ENCODE results near the gene PCDHB13.
"Not testable (repeated sequence)": the region's sequence is repeated elsewhere in the genome, so short reads cannot be mapped to it uniquely, and the experiment has no call there.

The PCDHB13 gene

GRCh38 chr5:141213656-141214339 lies at the start of gene PCDHB13:
Gene PCDHB13, plus strand, starts transcription at chr5:141213919. Its CDS starts 205 bp downstream, at chr5:141214124.
- not testable (repeated sequence) for DNase-seq (ENCODE audit: low spot score)

GRCh38 chr5:141172381-141173204 lies 41.1 kb upstream of the PCDHB13 start, which contains the start of gene PCDHB7:
Gene PCDHB7, plus strand, starts transcription at chr5:141172644. Its CDS starts 192 bp downstream, at chr5:141172836.
- no peak for DNase-seq (ENCODE audit: low spot score)

DNA sequence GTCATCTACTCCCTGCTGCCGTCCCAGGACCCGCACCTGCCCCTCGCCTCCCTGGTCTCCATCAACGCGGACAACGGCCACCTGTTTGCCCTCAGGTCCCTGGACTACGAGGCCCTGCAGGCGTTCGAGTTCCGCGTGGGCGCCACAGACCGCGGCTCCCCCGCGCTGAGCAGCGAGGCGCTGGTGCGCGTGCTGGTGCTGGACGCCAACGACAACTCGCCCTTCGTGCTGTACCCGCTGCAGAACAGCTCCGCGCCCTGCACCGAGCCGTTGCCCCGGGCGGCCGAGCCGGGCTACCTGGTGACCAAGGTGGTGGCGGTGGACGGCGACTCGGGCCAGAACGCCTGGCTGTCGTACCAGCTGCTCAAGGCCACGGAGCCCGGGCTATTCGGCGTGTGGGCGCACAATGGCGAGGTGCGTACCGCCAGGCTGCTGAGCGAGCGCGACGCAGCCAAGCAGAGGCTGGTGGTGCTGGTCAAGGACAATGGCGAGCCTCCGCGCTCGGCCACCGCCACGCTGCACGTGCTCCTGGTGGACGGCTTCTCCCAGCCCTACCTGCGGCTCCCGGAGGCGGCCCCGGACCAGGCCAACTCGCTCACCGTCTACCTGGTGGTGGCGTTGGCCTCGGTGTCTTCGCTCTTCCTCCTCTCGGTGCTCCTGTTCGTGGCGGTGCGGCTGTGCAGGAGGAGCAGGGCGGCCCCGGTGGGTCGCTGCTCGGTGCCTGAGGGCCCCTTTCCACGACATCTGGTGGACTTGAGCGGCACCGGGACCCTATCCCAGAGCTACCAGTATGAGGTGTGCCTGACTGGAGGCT lies 39.2 kb upstream of the PCDHB13 start:
- DNase-seq (ENCODE audit: low spot score) = not testable (repeated sequence)

DNA sequence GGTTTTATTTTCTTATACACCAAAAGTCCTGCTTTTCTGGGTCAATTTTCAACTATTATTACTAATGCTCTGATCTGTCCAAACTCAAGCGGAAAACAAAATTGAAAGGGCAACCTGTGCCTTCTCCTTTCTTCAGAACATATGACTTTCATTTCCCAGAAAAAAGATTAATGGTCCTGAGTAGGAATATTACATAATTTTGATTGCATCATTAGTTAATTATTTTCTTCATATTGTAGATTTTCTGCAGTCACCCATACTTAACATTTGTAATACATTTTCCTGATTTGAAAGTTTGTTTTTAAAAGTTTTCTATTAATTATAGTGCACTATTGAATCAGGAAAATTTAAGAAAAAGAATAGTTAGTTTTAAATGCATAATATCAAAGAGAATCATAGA lies 37.8 kb upstream of the PCDHB13 start:
- DNase-seq (ENCODE audit: low spot score) = no peak

DNA sequence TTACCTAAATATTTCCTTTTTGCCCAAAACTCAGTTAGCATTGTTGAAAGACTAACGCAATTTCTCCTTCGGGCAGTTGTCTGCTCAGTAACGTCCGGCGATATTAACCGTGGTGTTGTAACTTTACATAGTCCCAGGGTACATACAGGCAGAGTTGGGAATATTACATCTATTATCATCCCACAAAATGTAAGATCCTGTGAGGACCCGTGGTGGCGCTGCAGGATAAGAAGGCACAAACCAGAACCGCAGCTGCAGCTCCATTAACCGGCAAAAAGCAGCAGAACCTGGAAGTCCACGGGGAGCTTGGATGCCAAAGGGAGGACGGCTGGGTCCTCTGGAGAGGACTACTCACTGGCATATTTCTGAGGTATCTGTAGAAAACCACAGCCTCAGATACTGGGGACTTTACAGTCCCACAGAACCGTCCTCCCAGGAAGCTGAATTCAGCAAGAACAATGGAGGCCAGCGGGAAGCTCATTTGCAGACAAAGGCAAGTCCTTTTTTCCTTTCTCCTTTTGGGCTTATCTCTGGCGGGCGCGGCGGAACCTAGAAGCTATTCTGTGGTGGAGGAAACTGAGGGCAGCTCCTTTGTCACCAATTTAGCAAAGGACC lies 36.0 kb upstream of the PCDHB13 start, which contains the start of gene PCDHB8:
PCDHB8 (plus strand) TSS at position 214 of the 615 bp plus-strand sequence; CDS start at position 459, 245 bp downstream.
- not testable (repeated sequence) for DNase-seq (ENCODE audit: low spot score)

- DNase-seq (ENCODE audit: low spot score) = not testable (repeated sequence)
These were observed 34.3 kb upstream of the PCDHB13 start for GRCh38 chr5:141179371-141179770.

GRCh38 chr5:141179876-141180275 lies 33.8 kb upstream of the PCDHB13 start:
- not testable (repeated sequence) for DNase-seq (ENCODE audit: low spot score)

DNA sequence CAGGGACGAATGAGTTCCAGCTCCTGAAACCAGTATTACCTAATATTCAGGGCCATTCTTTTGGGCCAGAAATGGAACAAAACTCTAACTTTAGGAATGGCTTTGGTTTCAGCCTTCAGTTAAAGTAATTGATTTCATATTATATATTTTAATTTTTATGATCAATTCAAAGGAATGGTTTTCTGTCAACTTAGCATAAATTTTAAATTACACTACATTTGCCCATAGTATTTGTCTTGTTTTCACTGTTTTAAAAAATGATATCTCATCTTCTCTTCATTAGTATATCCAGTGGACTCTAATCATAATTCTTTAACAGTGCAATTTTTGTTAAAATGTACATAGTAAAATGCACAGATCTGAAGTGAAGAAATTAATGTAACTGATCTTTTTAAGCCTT lies 33.4 kb upstream of the PCDHB13 start:
- DNase-seq (ENCODE audit: low spot score) = no peak

- no peak for DNase-seq (ENCODE audit: low spot score)
These were observed 31.5 kb upstream of the PCDHB13 start, which contains the start of gene PCDHB16 for GRCh38 chr5:141182248-141182647. Gene PCDHB16, plus strand, starts transcription at chr5:141182387. Its CDS starts 173 bp downstream, at chr5:141182560.

- DNase-seq (ENCODE audit: low spot score) = not testable (repeated sequence)
These were observed 29.4 kb upstream of the PCDHB13 start for GRCh38 chr5:141184117-141184855.

DNA sequence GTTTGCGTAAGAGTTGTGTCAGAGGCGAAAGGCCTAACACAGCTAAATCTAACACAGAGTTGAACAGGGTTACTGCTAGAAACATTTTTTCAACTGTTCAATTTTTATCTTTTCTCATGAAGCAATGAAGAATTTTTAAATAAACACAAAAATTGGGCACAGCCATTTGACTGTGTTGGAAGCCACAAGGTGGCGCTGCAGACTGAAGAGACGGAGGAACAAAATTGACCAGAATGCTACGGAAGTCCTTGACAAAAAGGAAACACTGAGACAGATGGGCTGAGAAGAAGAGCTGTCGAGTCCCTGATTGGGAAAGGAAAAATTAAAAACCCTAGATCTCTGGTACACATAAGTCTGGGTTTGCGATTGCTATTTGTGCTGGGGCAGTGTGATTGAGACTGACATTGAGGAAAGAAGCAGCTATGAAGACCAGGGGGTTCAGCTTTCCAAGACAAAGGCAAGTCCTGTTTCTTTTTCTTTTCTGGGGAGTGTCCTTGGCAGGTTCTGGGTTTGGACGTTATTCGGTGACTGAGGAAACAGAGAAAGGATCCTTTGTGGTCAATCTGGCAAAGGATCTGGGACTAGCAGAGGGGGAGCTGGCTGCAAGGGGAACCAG lies 26.7 kb upstream of the PCDHB13 start, which contains the start of gene PCDHB9:
PCDHB9 (plus strand) TSS at position 265 of the 616 bp plus-strand sequence; CDS start at position 423, 158 bp downstream.
- DNase-seq (ENCODE audit: low spot score) = no peak

DNA sequence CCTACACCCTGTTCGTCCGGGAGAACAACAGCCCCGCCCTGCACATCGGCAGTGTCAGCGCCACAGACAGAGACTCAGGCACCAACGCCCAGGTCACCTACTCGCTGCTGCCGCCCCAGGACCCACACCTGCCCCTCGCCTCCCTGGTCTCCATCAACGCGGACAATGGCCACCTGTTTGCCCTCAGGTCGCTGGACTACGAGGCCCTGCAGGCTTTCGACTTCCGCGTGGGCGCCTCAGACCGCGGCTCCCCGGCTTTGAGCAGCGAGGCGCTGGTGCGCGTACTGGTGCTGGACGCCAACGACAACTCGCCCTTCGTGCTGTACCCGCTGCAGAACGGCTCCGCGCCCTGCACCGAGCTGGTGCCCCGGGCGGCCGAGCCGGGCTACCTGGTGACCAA lies 25.0 kb upstream of the PCDHB13 start:
- DNase-seq (ENCODE audit: low spot score) = not testable (repeated sequence)

DNA sequence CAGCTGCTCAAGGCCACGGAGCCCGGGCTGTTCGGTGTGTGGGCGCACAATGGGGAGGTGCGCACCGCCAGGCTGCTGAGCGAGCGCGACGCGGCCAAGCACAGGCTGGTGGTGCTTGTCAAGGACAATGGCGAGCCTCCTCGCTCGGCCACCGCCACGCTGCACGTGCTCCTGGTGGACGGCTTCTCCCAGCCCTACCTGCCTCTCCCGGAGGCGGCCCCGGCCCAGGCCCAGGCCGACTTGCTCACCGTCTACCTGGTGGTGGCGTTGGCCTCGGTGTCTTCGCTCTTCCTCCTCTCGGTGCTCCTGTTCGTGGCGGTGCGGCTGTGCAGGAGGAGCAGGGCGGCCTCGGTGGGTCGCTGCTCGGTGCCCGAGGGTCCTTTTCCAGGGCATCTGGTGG lies 24.6 kb upstream of the PCDHB13 start:
- DNase-seq (ENCODE audit: low spot score) = not testable (repeated sequence)

DNA sequence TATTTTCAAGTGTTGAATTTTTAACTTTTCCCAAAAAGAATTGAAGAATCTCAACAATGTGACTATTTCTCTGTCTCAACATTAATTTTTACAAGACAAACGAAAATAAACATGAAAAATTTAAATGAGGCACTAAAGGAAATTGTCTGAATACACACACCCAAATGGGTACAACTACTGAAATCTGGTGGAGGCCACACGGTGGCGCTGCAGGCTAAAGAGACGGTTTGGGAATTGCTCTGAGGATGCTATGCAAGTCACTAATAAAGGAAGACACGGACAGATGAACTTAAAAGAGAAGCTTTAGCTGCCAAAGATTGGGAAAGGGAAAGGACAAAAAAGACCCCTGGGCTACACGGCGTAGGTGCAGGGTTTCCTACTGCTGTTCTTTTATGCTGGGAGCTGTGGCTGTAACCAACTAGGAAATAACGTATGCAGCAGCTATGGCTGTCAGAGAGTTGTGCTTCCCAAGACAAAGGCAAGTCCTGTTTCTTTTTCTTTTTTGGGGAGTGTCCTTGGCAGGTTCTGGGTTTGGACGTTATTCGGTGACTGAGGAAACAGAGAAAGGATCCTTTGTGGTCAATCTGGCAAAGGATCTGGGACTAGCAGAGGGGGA lies 21.5 kb upstream of the PCDHB13 start, which contains the start of gene PCDHB10:
PCDHB10 (plus strand) TSS at position 244 of the 616 bp plus-strand sequence; CDS start at position 444, 200 bp downstream.
- no peak for DNase-seq (ENCODE audit: low spot score)

DNA sequence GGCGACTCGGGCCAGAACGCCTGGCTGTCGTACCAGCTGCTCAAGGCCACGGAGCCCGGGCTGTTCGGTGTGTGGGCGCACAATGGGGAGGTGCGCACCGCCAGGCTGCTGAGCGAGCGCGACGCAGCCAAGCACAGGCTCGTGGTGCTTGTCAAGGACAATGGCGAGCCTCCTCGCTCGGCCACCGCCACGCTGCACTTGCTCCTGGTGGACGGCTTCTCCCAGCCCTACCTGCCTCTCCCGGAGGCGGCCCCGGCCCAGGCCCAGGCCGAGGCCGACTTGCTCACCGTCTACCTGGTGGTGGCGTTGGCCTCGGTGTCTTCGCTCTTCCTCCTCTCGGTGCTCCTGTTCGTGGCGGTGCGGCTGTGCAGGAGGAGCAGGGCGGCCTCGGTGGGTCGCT lies 19.4 kb upstream of the PCDHB13 start:
- not testable (repeated sequence) for DNase-seq (ENCODE audit: low spot score)

GRCh38 chr5:141196363-141196762 lies 17.4 kb upstream of the PCDHB13 start:
- DNase-seq (ENCODE audit: low spot score) = no peak

GRCh38 chr5:141199359-141200235 lies 14.1 kb upstream of the PCDHB13 start, which contains the start of gene PCDHB11:
Gene PCDHB11, plus strand, starts transcription at chr5:141199627. Its CDS starts 148 bp downstream, at chr5:141199775.
- no peak for DNase-seq (ENCODE audit: low spot score)

GRCh38 chr5:141201126-141201525 lies 12.6 kb upstream of the PCDHB13 start:
- DNase-seq (ENCODE audit: low spot score) = not testable (repeated sequence)
